H1 (cell line): ENCODE data around the gene CCDC138. TPM values are rescaled to one million over a fixed set of nuclear protein-coding genes. Genes with fewer than 3 reads are reported as not detected.

Experiments
- EP300 ChIP-seq, 2 experiments: IDR thresholded peaks; 1 replicate in 1 of 2; 2 replicates in 1 of 2; pipeline ENCODE4 v1.6.1; 2011 to 2012; ENCODE audit warnings: low read depth in 2 of 2, low read length in 2 of 2, mild to moderate bottlenecking in 2 of 2, borderline replicate concordance in 1 of 2, inconsistent platforms in 1 of 2, moderate library complexity in 1 of 2
- polyA plus RNA-seq, 7 experiments: library from polyadenylated mRNA; depleted of rRNA in 3 of 7; stranded (reverse) in 5 of 7; unstranded in 2 of 7; fragments of >200 nt in 5 of 7; fragments of 200-250 nt in 2 of 7; gene quantifications; 1 replicate in 5 of 7; 2 replicates in 1 of 7; 4 replicates in 1 of 7; pipeline versions ENCODE4 v1.2.1 to v1.2.3, GENCODE V29; 2011 to 2013; ENCODE audit warnings: missing spikeins in 2 of 7, mixed read lengths in 2 of 7
- total RNA-seq: library from RNA; stranded (reverse); fragmentation: NEBNext Ultra II Directional; extraction: Animal tissue kit (Norgen Biotek cat#: 25700); gene quantifications from 2 replicates; pipeline ENCODE4 v1.2.1, GENCODE V29; 2021
- TF ChIP-seq, protein P1 (sequence below): fragments of 300-600 bp; sonication (generic); IDR thresholded peaks from 2 replicates; pipeline ENCODE4 v1.7.1; 2012; ENCODE audit warnings: low read length, moderate library complexity, mild to moderate bottlenecking, inconsistent platforms; ENCODE audit not compliant: insufficient replicate concordance

Gene CCDC138
- total and polyA plus RNA-seq, 2 of the 8 experiments (the other 6 are each of a cell fraction or from before 2014, with no cell fraction given), result 8.3 to 29.8 TPM

DNA sequence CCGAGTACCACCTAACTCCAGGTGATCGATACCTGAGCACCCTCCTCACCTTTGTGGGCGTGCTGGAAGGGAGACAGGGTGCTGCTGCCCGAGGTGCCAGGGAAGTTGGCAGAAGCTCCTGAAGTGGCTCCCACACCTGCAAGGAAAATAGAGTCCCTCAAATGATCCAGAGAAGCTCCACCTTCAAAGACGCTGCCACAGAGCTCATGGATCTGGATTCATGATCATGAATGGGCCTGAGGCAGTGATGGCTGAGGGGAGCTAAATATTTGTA, 126.0 kb downstream of the CCDC138 start (continued):
- TF ChIP-seq, protein P1, sequence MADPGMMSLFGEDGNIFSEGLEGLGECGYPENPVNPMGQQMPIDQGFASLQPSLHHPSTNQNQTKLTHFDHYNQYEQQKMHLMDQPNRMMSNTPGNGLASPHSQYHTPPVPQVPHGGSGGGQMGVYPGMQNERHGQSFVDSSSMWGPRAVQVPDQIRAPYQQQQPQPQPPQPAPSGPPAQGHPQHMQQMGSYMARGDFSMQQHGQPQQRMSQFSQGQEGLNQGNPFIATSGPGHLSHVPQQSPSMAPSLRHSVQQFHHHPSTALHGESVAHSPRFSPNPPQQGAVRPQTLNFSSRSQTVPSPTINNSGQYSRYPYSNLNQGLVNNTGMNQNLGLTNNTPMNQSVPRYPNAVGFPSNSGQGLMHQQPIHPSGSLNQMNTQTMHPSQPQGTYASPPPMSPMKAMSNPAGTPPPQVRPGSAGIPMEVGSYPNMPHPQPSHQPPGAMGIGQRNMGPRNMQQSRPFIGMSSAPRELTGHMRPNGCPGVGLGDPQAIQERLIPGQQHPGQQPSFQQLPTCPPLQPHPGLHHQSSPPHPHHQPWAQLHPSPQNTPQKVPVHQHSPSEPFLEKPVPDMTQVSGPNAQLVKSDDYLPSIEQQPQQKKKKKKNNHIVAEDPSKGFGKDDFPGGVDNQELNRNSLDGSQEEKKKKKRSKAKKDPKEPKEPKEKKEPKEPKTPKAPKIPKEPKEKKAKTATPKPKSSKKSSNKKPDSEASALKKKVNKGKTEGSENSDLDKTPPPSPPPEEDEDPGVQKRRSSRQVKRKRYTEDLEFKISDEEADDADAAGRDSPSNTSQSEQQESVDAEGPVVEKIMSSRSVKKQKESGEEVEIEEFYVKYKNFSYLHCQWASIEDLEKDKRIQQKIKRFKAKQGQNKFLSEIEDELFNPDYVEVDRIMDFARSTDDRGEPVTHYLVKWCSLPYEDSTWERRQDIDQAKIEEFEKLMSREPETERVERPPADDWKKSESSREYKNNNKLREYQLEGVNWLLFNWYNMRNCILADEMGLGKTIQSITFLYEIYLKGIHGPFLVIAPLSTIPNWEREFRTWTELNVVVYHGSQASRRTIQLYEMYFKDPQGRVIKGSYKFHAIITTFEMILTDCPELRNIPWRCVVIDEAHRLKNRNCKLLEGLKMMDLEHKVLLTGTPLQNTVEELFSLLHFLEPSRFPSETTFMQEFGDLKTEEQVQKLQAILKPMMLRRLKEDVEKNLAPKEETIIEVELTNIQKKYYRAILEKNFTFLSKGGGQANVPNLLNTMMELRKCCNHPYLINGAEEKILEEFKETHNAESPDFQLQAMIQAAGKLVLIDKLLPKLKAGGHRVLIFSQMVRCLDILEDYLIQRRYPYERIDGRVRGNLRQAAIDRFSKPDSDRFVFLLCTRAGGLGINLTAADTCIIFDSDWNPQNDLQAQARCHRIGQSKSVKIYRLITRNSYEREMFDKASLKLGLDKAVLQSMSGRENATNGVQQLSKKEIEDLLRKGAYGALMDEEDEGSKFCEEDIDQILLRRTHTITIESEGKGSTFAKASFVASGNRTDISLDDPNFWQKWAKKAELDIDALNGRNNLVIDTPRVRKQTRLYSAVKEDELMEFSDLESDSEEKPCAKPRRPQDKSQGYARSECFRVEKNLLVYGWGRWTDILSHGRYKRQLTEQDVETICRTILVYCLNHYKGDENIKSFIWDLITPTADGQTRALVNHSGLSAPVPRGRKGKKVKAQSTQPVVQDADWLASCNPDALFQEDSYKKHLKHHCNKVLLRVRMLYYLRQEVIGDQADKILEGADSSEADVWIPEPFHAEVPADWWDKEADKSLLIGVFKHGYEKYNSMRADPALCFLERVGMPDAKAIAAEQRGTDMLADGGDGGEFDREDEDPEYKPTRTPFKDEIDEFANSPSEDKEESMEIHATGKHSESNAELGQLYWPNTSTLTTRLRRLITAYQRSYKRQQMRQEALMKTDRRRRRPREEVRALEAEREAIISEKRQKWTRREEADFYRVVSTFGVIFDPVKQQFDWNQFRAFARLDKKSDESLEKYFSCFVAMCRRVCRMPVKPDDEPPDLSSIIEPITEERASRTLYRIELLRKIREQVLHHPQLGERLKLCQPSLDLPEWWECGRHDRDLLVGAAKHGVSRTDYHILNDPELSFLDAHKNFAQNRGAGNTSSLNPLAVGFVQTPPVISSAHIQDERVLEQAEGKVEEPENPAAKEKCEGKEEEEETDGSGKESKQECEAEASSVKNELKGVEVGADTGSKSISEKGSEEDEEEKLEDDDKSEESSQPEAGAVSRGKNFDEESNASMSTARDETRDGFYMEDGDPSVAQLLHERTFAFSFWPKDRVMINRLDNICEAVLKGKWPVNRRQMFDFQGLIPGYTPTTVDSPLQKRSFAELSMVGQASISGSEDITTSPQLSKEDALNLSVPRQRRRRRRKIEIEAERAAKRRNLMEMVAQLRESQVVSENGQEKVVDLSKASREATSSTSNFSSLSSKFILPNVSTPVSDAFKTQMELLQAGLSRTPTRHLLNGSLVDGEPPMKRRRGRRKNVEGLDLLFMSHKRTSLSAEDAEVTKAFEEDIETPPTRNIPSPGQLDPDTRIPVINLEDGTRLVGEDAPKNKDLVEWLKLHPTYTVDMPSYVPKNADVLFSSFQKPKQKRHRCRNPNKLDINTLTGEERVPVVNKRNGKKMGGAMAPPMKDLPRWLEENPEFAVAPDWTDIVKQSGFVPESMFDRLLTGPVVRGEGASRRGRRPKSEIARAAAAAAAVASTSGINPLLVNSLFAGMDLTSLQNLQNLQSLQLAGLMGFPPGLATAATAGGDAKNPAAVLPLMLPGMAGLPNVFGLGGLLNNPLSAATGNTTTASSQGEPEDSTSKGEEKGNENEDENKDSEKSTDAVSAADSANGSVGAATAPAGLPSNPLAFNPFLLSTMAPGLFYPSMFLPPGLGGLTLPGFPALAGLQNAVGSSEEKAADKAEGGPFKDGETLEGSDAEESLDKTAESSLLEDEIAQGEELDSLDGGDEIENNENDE, result no peak
- TF ChIP-seq EP300 (IDR thresholded peaks at IDR 0.05; ENCODE audit: borderline replicate concordance in 1 of 2, low read depth in 2 of 2, low read length in 2 of 2), result no peak
